NCI-H524 treated with DMSO at 0.1 percent for 48 hours (cell line): ENCODE results near the gene QSOX1.

Experiments
- DNase-seq: peaks from one replicate; lab custom pipeline; 2025; lab: John Stamatoyannopoulos, UW

The QSOX1 gene

GRCh38 chr1:180145446-180145845 is 9.2 kb upstream of the QSOX1 start:
- no peak for DNase-seq

GRCh38 chr1:180150982-180151381 is 3.7 kb upstream of the QSOX1 start:
- DNase-seq = no peak

- no peak for DNase-seq
These were observed 3.2 kb upstream of the QSOX1 start for GRCh38 chr1:180151508-180151907.

GRCh38 chr1:180152588-180152987 is 2.1 kb upstream of the QSOX1 start:
- no peak for DNase-seq

GRCh38 chr1:180153032-180153431 is 1.6 kb upstream of the QSOX1 start:
- DNase-seq = no peak

GRCh38 chr1:180154003-180154324 is 705 bp upstream of the QSOX1 start:
- DNase-seq = no peak

- no peak for DNase-seq
These were observed 563 bp downstream of the QSOX1 start for GRCh38 chr1:180155182-180155682.

- no peak for DNase-seq
These were observed 1.5 kb downstream of the QSOX1 start for GRCh38 chr1:180156201-180156600.

GRCh38 chr1:180156631-180157091 is 2.0 kb downstream of the QSOX1 start:
- DNase-seq = no peak

- no peak for DNase-seq
These were observed 2.4 kb downstream of the QSOX1 start for GRCh38 chr1:180157108-180157507.

- DNase-seq = no peak
These were observed 2.9 kb downstream of the QSOX1 start for GRCh38 chr1:180157576-180158057.

- no peak for DNase-seq
These were observed 3.8 kb downstream of the QSOX1 start for GRCh38 chr1:180158149-180159147.

- no peak for DNase-seq
These were observed 5.7 kb downstream of the QSOX1 start for GRCh38 chr1:180160357-180160756.

- no peak for DNase-seq
These were observed 8.4 kb downstream of the QSOX1 start for GRCh38 chr1:180163041-180163440.

GRCh38 chr1:180165096-180165495 is 10.4 kb downstream of the QSOX1 start:
- no peak for DNase-seq

GRCh38 chr1:180165509-180166435 is 11.1 kb downstream of the QSOX1 start:
- DNase-seq = no peak

GRCh38 chr1:180166436-180166800 is 11.7 kb downstream of the QSOX1 start:
- no peak for DNase-seq

GRCh38 chr1:180167021-180167701 is 12.5 kb downstream of the QSOX1 start:
- no peak for DNase-seq

GRCh38 chr1:180167721-180168467 is 13.2 kb downstream of the QSOX1 start:
- DNase-seq = no peak

GRCh38 chr1:180168786-180169639 is 14.3 kb downstream of the QSOX1 start:
- DNase-seq = no peak
